ENCODE results near the gene ARHGAP29. TPM values are rescaled to one million over a fixed set of nuclear protein-coding genes. Genes with fewer than 3 reads are reported as not detected.

ARHGAP29 gene
- total RNA-seq, 1 experiment from 2014 or later: 197 TPM

- DNase-seq (ENCODE audit: low read depth, low spot score) (no peak), ATAC-seq (no peak)
- TF ChIP-seq, protein P1, sequence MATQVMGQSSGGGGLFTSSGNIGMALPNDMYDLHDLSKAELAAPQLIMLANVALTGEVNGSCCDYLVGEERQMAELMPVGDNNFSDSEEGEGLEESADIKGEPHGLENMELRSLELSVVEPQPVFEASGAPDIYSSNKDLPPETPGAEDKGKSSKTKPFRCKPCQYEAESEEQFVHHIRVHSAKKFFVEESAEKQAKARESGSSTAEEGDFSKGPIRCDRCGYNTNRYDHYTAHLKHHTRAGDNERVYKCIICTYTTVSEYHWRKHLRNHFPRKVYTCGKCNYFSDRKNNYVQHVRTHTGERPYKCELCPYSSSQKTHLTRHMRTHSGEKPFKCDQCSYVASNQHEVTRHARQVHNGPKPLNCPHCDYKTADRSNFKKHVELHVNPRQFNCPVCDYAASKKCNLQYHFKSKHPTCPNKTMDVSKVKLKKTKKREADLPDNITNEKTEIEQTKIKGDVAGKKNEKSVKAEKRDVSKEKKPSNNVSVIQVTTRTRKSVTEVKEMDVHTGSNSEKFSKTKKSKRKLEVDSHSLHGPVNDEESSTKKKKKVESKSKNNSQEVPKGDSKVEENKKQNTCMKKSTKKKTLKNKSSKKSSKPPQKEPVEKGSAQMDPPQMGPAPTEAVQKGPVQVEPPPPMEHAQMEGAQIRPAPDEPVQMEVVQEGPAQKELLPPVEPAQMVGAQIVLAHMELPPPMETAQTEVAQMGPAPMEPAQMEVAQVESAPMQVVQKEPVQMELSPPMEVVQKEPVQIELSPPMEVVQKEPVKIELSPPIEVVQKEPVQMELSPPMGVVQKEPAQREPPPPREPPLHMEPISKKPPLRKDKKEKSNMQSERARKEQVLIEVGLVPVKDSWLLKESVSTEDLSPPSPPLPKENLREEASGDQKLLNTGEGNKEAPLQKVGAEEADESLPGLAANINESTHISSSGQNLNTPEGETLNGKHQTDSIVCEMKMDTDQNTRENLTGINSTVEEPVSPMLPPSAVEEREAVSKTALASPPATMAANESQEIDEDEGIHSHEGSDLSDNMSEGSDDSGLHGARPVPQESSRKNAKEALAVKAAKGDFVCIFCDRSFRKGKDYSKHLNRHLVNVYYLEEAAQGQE (IDR thresholded peaks at IDR 0.05; ENCODE audit: insufficient read depth in 1 of 2, low read depth in 2 of 2, low read length in 1 of 2): no peak
- TF ChIP-seq, protein P2, sequence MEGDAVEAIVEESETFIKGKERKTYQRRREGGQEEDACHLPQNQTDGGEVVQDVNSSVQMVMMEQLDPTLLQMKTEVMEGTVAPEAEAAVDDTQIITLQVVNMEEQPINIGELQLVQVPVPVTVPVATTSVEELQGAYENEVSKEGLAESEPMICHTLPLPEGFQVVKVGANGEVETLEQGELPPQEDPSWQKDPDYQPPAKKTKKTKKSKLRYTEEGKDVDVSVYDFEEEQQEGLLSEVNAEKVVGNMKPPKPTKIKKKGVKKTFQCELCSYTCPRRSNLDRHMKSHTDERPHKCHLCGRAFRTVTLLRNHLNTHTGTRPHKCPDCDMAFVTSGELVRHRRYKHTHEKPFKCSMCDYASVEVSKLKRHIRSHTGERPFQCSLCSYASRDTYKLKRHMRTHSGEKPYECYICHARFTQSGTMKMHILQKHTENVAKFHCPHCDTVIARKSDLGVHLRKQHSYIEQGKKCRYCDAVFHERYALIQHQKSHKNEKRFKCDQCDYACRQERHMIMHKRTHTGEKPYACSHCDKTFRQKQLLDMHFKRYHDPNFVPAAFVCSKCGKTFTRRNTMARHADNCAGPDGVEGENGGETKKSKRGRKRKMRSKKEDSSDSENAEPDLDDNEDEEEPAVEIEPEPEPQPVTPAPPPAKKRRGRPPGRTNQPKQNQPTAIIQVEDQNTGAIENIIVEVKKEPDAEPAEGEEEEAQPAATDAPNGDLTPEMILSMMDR (IDR thresholded peaks at IDR 0.05): no peak
- TF ChIP-seq SIN3A (IDR thresholded peaks at IDR 0.05; ENCODE audit: borderline replicate concordance, insufficient read depth, low read depth, low read length) (no peak), POLR2AphosphoS5 (IDR thresholded peaks at IDR 0.05; ENCODE audit: low read depth, low read length) (no peak), TCF7L2 (IDR thresholded peaks at IDR 0.05; ENCODE audit: low read depth, low read length) (no peak)
- BruUV-seq (replicated peaks): no TSS peak
- POLR2A ChIA-PET: no interaction called here
- no peaks in the 10 kb centered on the region for H3K36me3 ChIP-seq (ENCODE audit: control insufficient read depth, insufficient read depth, low read length)
- H3K27me3 ChIP-seq (ENCODE audit: control insufficient read depth, insufficient read depth, low read length): no peaks in the 10 kb centered on the region
- CTCF ChIA-PET: no interaction called here
- in situ Hi-C loops (cut with HindIII; ENCODE audit: low pct_unique_long_range_greater_than_20kb, low sequenced_read_pairs): no loop called here
- no peak overlapping the region for H3K4me3 ChIP-seq (ENCODE audit: low read depth in 2 of 2, low read length in 2 of 2)
- H3K27ac ChIP-seq (ENCODE audit: low read length): 0 out of 2 replicates have a peak overlapping the region, but pooled peaks have one; percentile 29
- H3K9me3 ChIP-seq (ENCODE audit: control insufficient read depth, insufficient read depth, low read depth, low read length): no peaks in the 10 kb centered on the region
- intact Hi-C loops (cut with micrococcal nuclease; ENCODE audit: unreplicated experiment): no loop called here
- H3K4me1 ChIP-seq (ENCODE audit: control insufficient read depth, insufficient read depth, low read length): peaks cover 8% of the 10 kb centered on the region
These were observed 44.8 kb upstream of the ARHGAP29 start for GRCh38 chr1:94282143-94282711.

DNA sequence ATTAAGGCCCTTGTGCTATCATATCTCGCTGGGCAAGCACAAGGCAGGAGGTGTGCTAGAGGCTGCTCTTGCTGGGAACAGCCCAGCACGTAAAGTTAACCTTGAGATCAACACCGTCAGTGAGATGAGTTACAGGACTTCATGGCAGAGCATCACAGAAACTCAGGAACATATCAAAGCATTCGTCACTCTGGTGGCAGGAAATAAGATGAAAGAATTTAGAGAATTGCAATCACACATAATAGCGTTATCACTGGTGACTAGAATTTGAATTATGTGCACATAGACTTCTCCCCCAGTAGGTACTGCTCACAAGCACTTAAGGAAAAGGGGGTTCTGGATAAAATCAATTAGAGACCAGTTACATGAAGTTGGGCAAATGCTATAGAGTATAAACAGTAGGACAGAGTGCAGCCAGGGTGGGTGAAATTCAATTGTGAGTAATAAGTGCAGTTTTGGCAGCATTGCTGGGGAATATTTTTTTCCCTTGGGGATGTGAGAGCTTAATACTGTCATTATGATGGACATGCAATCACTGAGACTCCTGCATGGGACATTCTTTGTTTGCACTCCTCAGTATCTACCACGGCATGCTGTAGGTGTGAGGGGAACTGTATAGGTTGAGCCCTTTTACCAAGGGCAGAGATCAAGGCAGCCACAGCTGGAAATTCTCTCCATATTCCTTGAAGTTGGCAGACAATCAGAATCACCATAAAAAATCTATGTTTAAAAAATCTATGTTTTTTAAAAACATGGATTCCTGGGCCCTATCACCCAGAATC lies 44.2 kb upstream of the ARHGAP29 start:
- DNase-seq (ENCODE audit: low read depth, low spot score) (no peak), ATAC-seq (no peak)
- Histone ChIP-seq H3K27me3 (ENCODE audit: control insufficient read depth, insufficient read depth, low read length) (no peaks in the 10 kb centered on the region), H3K4me1 (ENCODE audit: control insufficient read depth, insufficient read depth, low read length) (peaks cover 8% of the 10 kb centered on the region), H3K4me3 (ENCODE audit: low read depth in 2 of 2, low read length in 2 of 2) (no peak overlapping the region), H3K9me3 (ENCODE audit: control insufficient read depth, insufficient read depth, low read depth, low read length) (no peaks in the 10 kb centered on the region), H3K27ac (ENCODE audit: low read length) (peak overlapping the region; percentile 44; the same call in 1 of the 2 replicates), H3K36me3 (ENCODE audit: control insufficient read depth, insufficient read depth, low read length) (no peaks in the 10 kb centered on the region)
- TF ChIP-seq SIN3A (IDR thresholded peaks at IDR 0.05; ENCODE audit: borderline replicate concordance, insufficient read depth, low read depth, low read length) (no peak), TCF7L2 (IDR thresholded peaks at IDR 0.05; ENCODE audit: low read depth, low read length) (no peak), POLR2AphosphoS5 (IDR thresholded peaks at IDR 0.05; ENCODE audit: low read depth, low read length) (no peak)
- TF ChIP-seq, protein P1 (IDR thresholded peaks at IDR 0.05; ENCODE audit: insufficient read depth in 1 of 2, low read depth in 2 of 2, low read length in 1 of 2): no peak
- TF ChIP-seq, protein P2 (IDR thresholded peaks at IDR 0.05): no peak
- POLR2A ChIA-PET: no interaction called here
- in situ Hi-C loops (cut with HindIII; ENCODE audit: low pct_unique_long_range_greater_than_20kb, low sequenced_read_pairs) (no loop called here), intact Hi-C loops (cut with micrococcal nuclease; ENCODE audit: unreplicated experiment) (no loop called here)
- CTCF ChIA-PET: no interaction called here
- BruUV-seq (replicated peaks): no TSS peak

Measured in Panc1 (cell line).